Activated CD4-positive, alpha-beta T cell treated with anti-CD3 and anti-CD28 coated beads, Interleukin-2, Interleukin-4, amounts not matched to agents 100 ng/mL and 50 ng/mL, durations not matched to agents 16 hours and 8 hours (primary cell): Measurements from ENCODE around the gene AXIN2.

Experiments
- DNase-seq: peaks from one replicate; pipeline ENCODE4 v3.0.0-alpha.2; 2020; ENCODE audit warnings: low spot score

AXIN2 gene

DNA sequence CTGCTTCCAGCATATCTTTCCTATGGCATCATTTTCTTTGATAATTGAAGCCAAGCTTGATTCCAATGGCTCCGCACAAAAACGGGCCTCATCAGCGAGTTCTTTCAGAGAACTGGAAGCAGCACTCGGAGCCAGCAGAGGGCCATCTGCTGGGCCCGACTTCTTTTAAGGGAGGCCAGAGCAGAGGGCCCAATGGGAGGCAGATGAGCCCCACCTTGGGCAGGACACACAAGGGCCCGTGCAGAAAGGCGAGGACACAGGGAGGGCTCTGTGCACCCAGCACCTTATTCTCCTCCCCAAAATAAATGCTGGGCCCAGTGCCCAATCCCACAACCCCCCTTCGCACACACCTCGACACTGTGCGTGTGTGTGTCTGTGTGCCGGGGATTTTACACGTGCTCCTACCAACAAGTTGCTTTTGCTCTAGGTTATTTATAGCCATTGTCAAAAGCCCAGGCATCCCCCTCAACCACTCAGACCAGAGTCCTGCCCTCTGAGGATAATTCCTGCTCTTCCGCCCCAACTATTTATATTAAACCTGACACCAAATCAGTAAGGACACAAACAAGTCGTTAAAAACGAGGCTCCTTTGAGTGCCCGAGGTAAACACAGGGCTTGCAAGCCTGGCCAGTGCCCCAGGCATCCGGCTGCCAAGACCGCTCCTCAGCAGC, 6.8 kb downstream of the AXIN2 start:
- no peak for DNase-seq

DNA sequence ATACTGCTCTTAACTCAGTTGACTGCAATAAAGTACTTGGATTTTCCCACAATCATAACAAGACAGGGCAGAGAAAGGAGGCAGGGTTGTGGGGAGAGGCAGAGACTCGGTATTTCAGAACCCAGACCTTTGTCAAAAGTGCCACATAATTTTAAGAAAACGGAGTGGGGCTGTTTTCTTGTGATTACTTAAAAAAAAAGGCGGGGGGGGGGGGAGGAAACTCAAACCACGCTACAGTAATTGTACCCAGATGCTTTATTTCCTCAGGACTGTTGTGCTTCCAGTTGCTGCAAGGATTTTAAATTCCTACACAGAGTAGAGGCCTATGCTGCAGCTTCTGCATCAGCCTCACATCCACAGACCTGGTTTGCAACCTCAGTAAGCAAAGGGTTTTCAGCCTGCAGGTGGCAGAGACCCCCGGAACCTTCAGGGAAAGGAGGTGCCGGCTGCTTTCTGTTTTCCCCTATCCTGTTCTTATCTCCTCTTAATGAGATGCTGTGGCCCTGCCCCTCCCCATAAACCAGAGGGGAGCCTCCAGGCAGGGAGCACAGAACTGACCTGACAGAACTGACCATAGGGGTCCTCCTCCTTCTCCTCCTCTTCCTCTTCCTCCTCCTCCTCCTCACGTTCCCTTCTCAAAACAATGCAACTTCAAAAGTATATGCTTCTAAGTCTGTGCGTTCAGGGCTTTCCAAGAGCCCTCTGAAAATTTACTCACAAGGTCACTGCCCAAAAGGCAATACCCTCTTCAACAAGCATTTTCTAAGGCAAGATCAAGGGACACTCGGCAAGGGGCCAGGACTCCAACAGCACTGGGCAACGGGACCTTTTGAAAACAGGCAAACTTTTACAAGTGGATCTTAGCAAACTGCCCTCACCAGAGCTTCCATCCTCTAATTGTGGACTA, 7.5 kb downstream of the AXIN2 start:
- DNase-seq = peak; percentile 50

DNA sequence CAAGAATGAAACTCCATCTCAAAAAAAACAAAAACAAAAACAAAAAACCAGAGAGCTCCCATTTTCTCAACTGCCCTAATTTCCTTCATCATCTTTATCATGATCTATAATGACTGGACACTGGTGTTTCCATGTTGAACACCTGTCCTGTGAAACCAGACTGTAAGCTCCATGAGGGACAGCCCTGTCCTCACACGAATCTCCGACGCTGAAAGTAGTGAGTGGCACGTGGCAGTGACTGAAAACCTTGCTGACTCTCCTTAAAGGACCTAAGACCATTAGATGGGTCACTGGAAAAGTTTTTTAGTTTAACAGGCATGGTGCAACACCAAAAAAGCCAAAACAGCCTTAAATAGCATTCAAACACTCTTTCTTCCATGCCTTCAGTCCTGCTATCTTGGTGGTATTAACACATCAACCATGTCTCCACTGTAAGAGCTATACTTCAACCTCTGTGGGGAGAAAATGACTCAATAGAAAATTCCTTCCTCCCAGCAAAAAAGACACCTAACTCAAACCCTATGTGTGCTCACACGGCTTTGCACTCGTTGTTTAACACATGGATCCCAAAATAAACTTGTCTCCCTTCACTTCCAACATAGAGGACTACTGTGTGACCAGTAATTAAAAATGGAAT, 8.3 kb downstream of the AXIN2 start:
- DNase-seq = peak; percentile 58

DNA sequence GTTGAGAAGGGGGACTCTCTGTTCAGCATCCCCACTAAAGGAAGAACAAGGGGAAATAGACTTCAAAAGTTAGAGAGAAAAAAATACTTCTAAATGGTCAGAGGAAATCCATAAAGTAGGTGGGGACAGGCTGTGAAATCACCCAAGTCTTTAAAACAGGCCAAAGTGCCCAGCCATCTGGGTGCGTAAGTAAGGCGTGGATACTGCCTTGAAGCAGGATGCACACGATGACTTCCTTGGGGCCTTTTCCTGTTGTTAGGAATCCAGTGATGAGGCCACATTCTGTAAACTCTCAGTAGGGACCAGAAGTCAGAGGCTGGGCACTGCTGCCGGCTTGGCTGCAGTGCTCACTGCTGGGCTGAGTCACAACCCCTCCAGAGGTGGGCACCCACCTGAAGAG, 9.2 kb downstream of the AXIN2 start:
- DNase-seq = no peak

DNA sequence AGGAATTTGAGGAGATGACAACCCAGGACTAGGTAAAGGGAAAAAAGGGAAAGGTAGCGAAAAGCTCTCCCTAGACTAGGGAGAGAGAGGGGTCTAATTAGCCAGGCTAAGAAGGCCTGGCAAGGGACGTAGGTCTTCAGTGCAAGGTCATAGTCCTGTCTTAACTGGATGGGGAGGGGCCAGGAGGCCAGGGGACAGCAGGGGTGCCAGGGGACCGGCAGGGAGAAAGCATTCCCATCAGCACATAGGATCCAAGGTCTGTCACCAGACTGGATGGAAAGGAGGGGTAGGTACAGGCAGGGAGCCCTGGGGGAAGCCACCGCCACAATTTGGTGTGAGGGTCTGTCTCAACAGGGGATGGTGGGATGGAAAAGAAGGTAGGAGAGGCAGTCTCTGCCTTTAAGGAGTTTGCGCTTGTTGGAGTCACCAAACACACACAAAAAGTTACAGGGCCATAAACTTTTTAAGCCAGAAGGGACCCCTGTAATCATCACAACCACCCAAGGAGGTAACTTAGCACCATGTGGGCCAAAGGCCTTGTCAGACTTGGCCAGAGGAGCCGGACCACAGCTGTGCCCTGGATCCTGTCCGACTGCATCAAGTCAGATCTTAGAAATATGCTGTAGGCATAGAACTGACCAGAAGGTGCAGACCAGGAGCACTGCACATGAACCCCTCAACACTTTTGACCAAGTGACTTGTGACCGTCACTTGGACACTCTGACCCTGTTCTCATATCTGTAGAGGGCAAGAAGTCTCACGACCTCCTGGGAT, 10.0 kb downstream of the AXIN2 start:
- no peak for DNase-seq

DNA sequence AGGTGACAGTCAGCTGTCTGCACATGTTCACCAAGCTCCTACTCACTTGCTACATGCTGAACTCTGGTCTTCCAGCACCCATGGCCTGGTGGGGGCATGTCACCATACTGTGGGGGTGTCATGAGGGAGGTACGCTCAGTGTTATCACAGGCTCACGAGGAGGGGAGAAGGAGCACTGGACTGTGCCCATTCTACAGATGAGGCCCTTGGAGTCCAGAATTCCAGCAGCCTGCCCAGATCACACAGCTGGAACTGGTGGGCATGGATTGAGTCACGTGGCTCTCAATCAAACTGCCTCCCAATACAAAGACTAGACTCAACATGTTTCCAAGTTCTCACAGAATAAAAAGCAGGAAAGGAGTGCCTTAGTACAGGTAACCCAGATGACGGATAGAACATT, 10.7 kb downstream of the AXIN2 start:
- no peak for DNase-seq

- no peak for DNase-seq
Measured at GRCh38 chr17:65550075-65550662, 11.3 kb downstream of the AXIN2 start.

DNA sequence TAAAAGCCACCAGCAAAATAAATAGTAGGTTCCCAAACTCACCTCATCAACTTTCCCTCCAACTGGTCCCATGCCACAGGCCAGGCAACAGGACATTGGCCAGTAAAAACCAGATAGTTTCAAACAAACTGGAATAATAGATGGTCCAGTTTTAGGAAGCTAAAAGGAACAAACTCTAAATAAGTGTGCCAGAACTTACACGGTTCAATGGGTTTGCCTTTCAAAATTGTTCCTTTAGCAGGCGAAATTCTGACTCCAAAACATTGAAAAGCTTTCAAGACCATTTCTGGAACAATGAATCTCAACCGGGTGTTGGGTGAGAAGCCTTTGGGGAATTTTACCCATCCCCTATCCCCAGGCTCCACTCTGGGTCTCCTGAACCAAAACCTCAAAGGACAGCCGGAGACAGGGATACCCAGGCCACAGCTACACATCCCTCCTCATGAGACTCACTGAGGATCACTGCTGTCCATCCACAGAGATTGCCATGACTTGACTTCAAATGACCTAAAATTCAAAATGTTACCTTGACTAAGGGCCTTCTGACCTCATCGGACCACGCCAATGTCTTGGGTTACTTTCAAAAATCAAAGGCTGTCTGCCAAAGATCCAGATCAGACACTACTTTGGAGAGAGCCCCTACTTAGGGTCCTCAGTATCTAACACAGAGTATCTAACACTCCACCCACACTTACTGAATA, 13.0 kb downstream of the AXIN2 start:
- no peak for DNase-seq

- DNase-seq = no peak
Measured at GRCh38 chr17:65547253-65547670, 14.2 kb downstream of the AXIN2 start.

- no peak for DNase-seq
Measured at GRCh38 chr17:65546579-65546978, 14.9 kb downstream of the AXIN2 start.

GRCh38 chr17:65545705-65546523, 15.5 kb downstream of the AXIN2 start:
- DNase-seq = no peak

- DNase-seq = no peak
Measured at GRCh38 chr17:65544672-65545071, 16.8 kb downstream of the AXIN2 start.

DNA sequence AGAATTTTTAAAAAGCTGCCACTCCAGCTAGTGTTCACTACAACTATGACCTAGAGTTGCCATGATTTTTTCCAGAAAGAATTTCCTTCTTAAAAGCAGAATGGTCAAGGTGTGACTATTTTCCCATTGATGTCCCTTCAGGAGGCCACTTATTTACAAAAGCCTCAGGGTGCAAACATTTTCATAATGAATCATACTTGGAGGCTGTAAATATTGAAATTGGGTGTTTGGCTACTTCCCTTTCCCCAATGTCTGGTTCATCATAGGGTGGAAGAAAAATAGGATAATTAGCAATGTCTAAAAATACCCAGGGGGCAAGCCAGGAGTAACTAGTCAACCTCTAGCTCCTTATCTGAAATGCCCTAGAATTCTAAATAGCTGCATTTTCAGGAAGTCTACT, 18.8 kb downstream of the AXIN2 start:
- no peak for DNase-seq

GRCh38 chr17:65542067-65542466, 19.4 kb downstream of the AXIN2 start:
- DNase-seq = no peak

GRCh38 chr17:65541453-65541852, 20.0 kb downstream of the AXIN2 start:
- no peak for DNase-seq

GRCh38 chr17:65539630-65540266, 21.7 kb downstream of the AXIN2 start:
- DNase-seq = no peak

- no peak for DNase-seq
Measured at GRCh38 chr17:65538675-65539529, 22.5 kb downstream of the AXIN2 start.

GRCh38 chr17:65537845-65538674, 23.4 kb downstream of the AXIN2 start:
- peak; percentile 37 for DNase-seq
